GM19395 (cell line): ENCODE data around the gene TBXAS1.

ENCODE experiments used
- ATAC-seq: cut with Tn5 transposase; IDR thresholded peaks from one replicate; pipeline ENCODE4 v1.9.1; 2021; ENCODE audit warnings: mild to moderate bottlenecking, moderate library complexity; ENCODE audit not compliant: unreplicated experiment

Gene TBXAS1

GRCh38 chr7:139942636-139943035, 113.6 kb downstream of the TBXAS1 start:
- no peak for ATAC-seq

GRCh38 chr7:139943401-139943800, 114.3 kb downstream of the TBXAS1 start:
- ATAC-seq: no peak

GRCh38 chr7:139944248-139944647, 115.2 kb downstream of the TBXAS1 start:
- ATAC-seq: no peak

GRCh38 chr7:139946533-139946932, 117.5 kb downstream of the TBXAS1 start:
- no peak for ATAC-seq

- ATAC-seq: no peak
Observed at GRCh38 chr7:139947021-139947420, 118.0 kb downstream of the TBXAS1 start.

- no peak for ATAC-seq
Observed at GRCh38 chr7:139948167-139948566, 119.1 kb downstream of the TBXAS1 start.

- no peak for ATAC-seq
Observed at GRCh38 chr7:139948587-139949335, 119.7 kb downstream of the TBXAS1 start.

GRCh38 chr7:139949629-139950028, 120.6 kb downstream of the TBXAS1 start:
- no peak for ATAC-seq

- no peak for ATAC-seq
Observed at GRCh38 chr7:139950881-139951525, 121.9 kb downstream of the TBXAS1 start.

GRCh38 chr7:139953229-139953628, 124.2 kb downstream of the TBXAS1 start:
- no peak for ATAC-seq

- ATAC-seq: no peak
Observed at GRCh38 chr7:139955109-139955820, 126.2 kb downstream of the TBXAS1 start.

GRCh38 chr7:139958599-139959284, 129.7 kb downstream of the TBXAS1 start:
- ATAC-seq: no peak

- ATAC-seq: no peak
Observed at GRCh38 chr7:139959285-139959628, 130.2 kb downstream of the TBXAS1 start.

GRCh38 chr7:139959718-139960117, 130.7 kb downstream of the TBXAS1 start:
- ATAC-seq: no peak

GRCh38 chr7:139960157-139960556, 131.1 kb downstream of the TBXAS1 start:
- no peak for ATAC-seq

- no peak for ATAC-seq
Observed at GRCh38 chr7:139965942-139966628, 137.0 kb downstream of the TBXAS1 start.

- no peak for ATAC-seq
Observed at GRCh38 chr7:139966949-139967348, 137.9 kb downstream of the TBXAS1 start.

- no peak for ATAC-seq
Observed at GRCh38 chr7:139968931-139969330, 139.9 kb downstream of the TBXAS1 start.

GRCh38 chr7:139972029-139972428, 143.0 kb downstream of the TBXAS1 start:
- ATAC-seq: no peak

- no peak for ATAC-seq
Observed at GRCh38 chr7:139973101-139974050, 144.3 kb downstream of the TBXAS1 start.
